Loucy (cell line): Measurements from ENCODE around the gene KLHL8.

ENCODE experiments used
- CTCF ChIP-seq: fragments of 200-600 bp; sonication (generic); conservative IDR thresholded peaks from 2 replicates; pipeline ENCODE4 v1.5.1; 2014; ENCODE audit warnings: mild to moderate bottlenecking, antibody characterized with exemption, low read length
- EZH2phosphoT487 ChIP-seq: fragments of 200-600 bp; IDR thresholded peaks from 2 replicates; pipeline ENCODE4 v1.6.1; 2018; ENCODE audit warnings: antibody characterized with exemption, mild to moderate bottlenecking, moderate library complexity, borderline replicate concordance

GRCh38 chr4:87171944-87172343 lies 48.5 kb downstream of the KLHL8 start:
- TF ChIP-seq CTCF: no peak
- TF ChIP-seq EZH2phosphoT487: no peak
